Smooth muscle cell (in vitro differentiated cells): ENCODE results near the gene RNF135. TPM values are rescaled to one million over a fixed set of nuclear protein-coding genes. Genes with fewer than 3 reads are reported as not detected.

ENCODE experiments used
- DNase-seq: peaks from one replicate; lab custom pipeline; 2025; ENCODE audit not compliant: unreplicated experiment; lab: John Stamatoyannopoulos, UW
- H2AFZ ChIP-seq: fragments of 200-600 bp; sonication (generic); 2 replicates; pipeline ENCODE4 v1.6.0; 2016; ENCODE audit warnings: antibody characterized with exemption, low read depth, mild to moderate bottlenecking
- H3F3A ChIP-seq: fragments of 200-600 bp; sonication (generic); 2 replicates; pipeline ENCODE4 v1.6.0; 2017; ENCODE audit warnings: antibody characterized with exemption, low read depth
- H3K27ac ChIP-seq: fragments of 200-600 bp; sonication (generic); 2 replicates; pipeline ENCODE4 v1.5.1; 2016; ENCODE audit warnings: low read depth, mild to moderate bottlenecking
- H3K27me3 ChIP-seq: fragments of 200-600 bp; sonication (generic); 2 replicates; pipeline ENCODE4 v1.6.1; 2016; ENCODE audit warnings: low read depth, mild to moderate bottlenecking
- H3K36me3 ChIP-seq: fragments of 200-600 bp; sonication (generic); 2 replicates; pipeline ENCODE4 v1.5.1; 2016; ENCODE audit warnings: low read depth
- H3K4me1 ChIP-seq: fragments of 200-600 bp; sonication (generic); 2 replicates; pipeline ENCODE4 v1.5.1; 2016; ENCODE audit warnings: low read depth
- H3K4me2 ChIP-seq: fragments of 200-600 bp; sonication (generic); 2 replicates; pipeline ENCODE4 v1.6.0; 2016; ENCODE audit warnings: mild to moderate bottlenecking
- H3K4me3 ChIP-seq: fragments of 200-600 bp; sonication (generic); 2 replicates; pipeline ENCODE4 v1.5.1; 2016; ENCODE audit warnings: mild to moderate bottlenecking
- H3K79me2 ChIP-seq: fragments of 200-600 bp; sonication (generic); 2 replicates; pipeline ENCODE4 v1.6.0; 2016; ENCODE audit warnings: low read depth, mild to moderate bottlenecking
- H3K9ac ChIP-seq: fragments of 200-600 bp; sonication (generic); 2 replicates; pipeline ENCODE4 v1.6.0; 2016; ENCODE audit warnings: low read depth
- H3K9me3 ChIP-seq: fragments of 200-600 bp; sonication (generic); replicated peaks from 2 replicates; pipeline ENCODE4 v1.5.1; 2016; ENCODE audit warnings: low read depth
- H4K20me1 ChIP-seq: fragments of 200-600 bp; sonication (generic); 2 replicates; pipeline ENCODE4 v1.6.0; 2016; ENCODE audit warnings: low read depth
- CTCF ChIP-seq: fragments of 200-600 bp; sonication (generic); IDR thresholded peaks from 2 replicates; pipeline ENCODE4 v1.5.1; 2017; ENCODE audit warnings: borderline replicate concordance, mild to moderate bottlenecking, antibody characterized with exemption; ENCODE audit not compliant: insufficient read depth, poor library complexity, severe bottlenecking
- WGBS: methylation state at CpG from one replicate; pipeline ENCODE4 v1.1.7; 2016; ENCODE audit warnings: low lambda C conversion rate; 5-methylcytosine and 5-hydroxymethylcytosine counted together
- polyA plus RNA-seq: library from polyadenylated mRNA; unstranded; fragments of >200 nt; fragmentation: Nextera tagmentation; extraction: Ambion mirVana; gene quantifications from 2 replicates; pipeline ENCODE4 v1.2.1, GENCODE V29; 2016
- total RNA-seq: library from RNA; depleted of rRNA; stranded (reverse); fragments of >200 nt; gene quantifications from 2 replicates; pipeline ENCODE4 v1.2.3, GENCODE V29; 2014

The RNF135 gene
- total RNA-seq (5.2 and 9.7 TPM in 2 replicates), polyA plus RNA-seq (17.9 and 25.4 TPM in 2 replicates)

GRCh38 chr17:30970831-30971567, at the start of gene RNF135:
Gene RNF135, plus strand, starts transcription at chr17:30971039. Its CDS starts 35 bp downstream, at chr17:30971074.
- peaks cover 19% of the 10 kb centered on the region for H3K79me2 ChIP-seq
- no peaks in the 10 kb centered on the region for H3K36me3 ChIP-seq
- H3K4me2 ChIP-seq, result peak within 1 kb of the TSS; percentile 95
- no peaks in the 10 kb centered on the region for H4K20me1 ChIP-seq
- H3K27me3 ChIP-seq, result no peaks in the 10 kb centered on the region
- H3K4me1 ChIP-seq, result peaks cover 4% of the 10 kb centered on the region
- peak within 1 kb of the TSS; percentile 94 for H2AFZ ChIP-seq
- peak within 1 kb of the TSS; percentile 55 for H3K27ac ChIP-seq
- WGBS, result 2% methylated on average over 59 of the region's 66 CpGs
- peak within 1 kb of the TSS; percentile 72 for H3K4me3 ChIP-seq
- peak; percentile 38 for DNase-seq
- H3F3A ChIP-seq, result no peaks in the 10 kb centered on the region
- H3K9ac ChIP-seq, result peak within 1 kb of the TSS; percentile 42
- TF ChIP-seq CTCF, result no peak
- no peaks in the 10 kb centered on the region for H3K9me3 ChIP-seq

- no peak for DNase-seq
- no peaks in the 10 kb centered on the region for H4K20me1 ChIP-seq
- H3K4me2 ChIP-seq, result peak within 1 kb of the TSS; percentile 87
- 9% methylated on average over 28 of the region's 60 CpGs for WGBS
- H3F3A ChIP-seq, result no peaks in the 10 kb centered on the region
- TF ChIP-seq CTCF, result no peak
- no peaks in the 10 kb centered on the region for H3K4me1 ChIP-seq
- H3K9me3 ChIP-seq, result no peaks in the 10 kb centered on the region
- H3K27me3 ChIP-seq, result peaks cover 63% of the 10 kb centered on the region
- H3K27ac ChIP-seq, result no peak within 1 kb of the TSS
- H2AFZ ChIP-seq, result peak within 1 kb of the TSS; percentile 66
- peak within 1 kb of the TSS; percentile 50 for H3K4me3 ChIP-seq
- H3K36me3 ChIP-seq, result no peaks in the 10 kb centered on the region
- no peaks in the 10 kb centered on the region for H3K79me2 ChIP-seq
- no peak within 1 kb of the TSS for H3K9ac ChIP-seq
Measured at GRCh38 chr17:30921544-30922196, 49.2 kb upstream of the RNF135 start, which contains the start of gene ADAP2. Gene ADAP2, plus strand, starts transcription at chr17:30921945. Its CDS starts 70 bp downstream, at chr17:30922015.

- Histone ChIP-seq H3K9me3 (no peaks in the 10 kb centered on the region), H3K4me2 (peak overlapping the region; percentile 87), H3K79me2 (no peaks in the 10 kb centered on the region), H3K27ac (no peak overlapping the region), H3F3A (no peaks in the 10 kb centered on the region), H3K9ac (no peak overlapping the region), H3K4me1 (no peaks in the 10 kb centered on the region), H4K20me1 (no peaks in the 10 kb centered on the region), H3K27me3 (peaks cover 58% of the 10 kb centered on the region), H3K36me3 (no peaks in the 10 kb centered on the region), H3K4me3 (peak overlapping the region; percentile 50), H2AFZ (no peak overlapping the region)
- TF ChIP-seq CTCF, result no peak
- WGBS, result 11% methylated on average over 49 of the region's 66 CpGs
- no peak for DNase-seq
Measured at GRCh38 chr17:30922235-30923030, 48.4 kb upstream of the RNF135 start.
